ENCODE results near the gene ZC3H12C. TPM values are rescaled to one million over a fixed set of nuclear protein-coding genes. Genes with fewer than 3 reads are reported as not detected.

The ZC3H12C gene
- total RNA-seq, 4 donors from 2014 or later = 5.5 to 10.1 (median 7.8) TPM

- H3K9me3 ChIP-seq = no peaks in the 10 kb centered on the region
- WGBS, 2 donors = 93 to 94% methylated on average over 24 to 27 of the region's 28 CpGs
- no peaks in the 10 kb centered on the region for H3K4me1 ChIP-seq
- no peak for TF ChIP-seq CTCF (IDR thresholded peaks at IDR 0.05)
- no peak for TF ChIP-seq POLR2A (IDR thresholded peaks at IDR 0.05)
- H3K4me3 ChIP-seq = no peak overlapping the region
- intact Hi-C loops (cut with DNase I) = no loop called here
- H3K27me3 ChIP-seq = no peaks in the 10 kb centered on the region
- no peak overlapping the region for H3K27ac ChIP-seq
- DNase-seq = no peak
- peaks cover 5 to 36% (median 7%) of the 10 kb centered on the region in 3 donors for H3K36me3 ChIP-seq
Measured at GRCh38 chr11:110165039-110165925, 72.1 kb downstream of the ZC3H12C start.

- TF ChIP-seq CTCF (IDR thresholded peaks at IDR 0.05) = no peak
- no peak for TF ChIP-seq POLR2A (IDR thresholded peaks at IDR 0.05)
- no peaks in the 10 kb centered on the region for H3K4me1 ChIP-seq
- no peak overlapping the region for H3K27ac ChIP-seq
- no peaks in the 10 kb centered on the region for H3K27me3 ChIP-seq
- intact Hi-C loops (cut with DNase I) = no loop called here
- WGBS, 2 donors = 81 to 89% methylated on average over 5 of the region's 5 CpGs
- H3K36me3 ChIP-seq = peaks cover 5 to 24% (median 7%) of the 10 kb centered on the region in 3 donors
- no peaks in the 10 kb centered on the region for H3K9me3 ChIP-seq
- H3K4me3 ChIP-seq = no peak overlapping the region
- DNase-seq = no peak
Measured at GRCh38 chr11:110168033-110168803, 75.0 kb downstream of the ZC3H12C start.

DNA sequence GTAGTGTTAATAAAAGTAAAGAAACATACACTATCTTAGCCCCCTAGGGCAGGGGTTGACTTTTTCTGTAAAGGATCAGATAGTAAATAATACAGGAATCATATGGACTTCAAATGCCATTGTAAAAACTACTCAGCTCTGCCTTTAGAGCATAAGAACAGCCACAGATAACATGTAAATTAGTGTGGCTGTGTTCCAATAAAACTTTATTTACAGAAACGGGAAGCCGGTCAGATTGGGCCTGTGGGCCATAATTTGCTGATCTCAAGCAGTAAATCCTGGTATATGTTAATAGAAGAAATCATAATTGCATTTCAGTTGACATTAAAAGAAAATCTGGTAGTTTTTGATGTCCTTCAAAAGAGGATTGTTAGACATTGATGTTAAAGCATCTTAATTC, 76.5 kb downstream of the ZC3H12C start:
- 59 to 73% methylated on average over 2 of the region's 2 CpGs for WGBS, 2 donors
- DNase-seq = no peak
- H3K27me3 ChIP-seq = no peaks in the 10 kb centered on the region
- intact Hi-C loops (cut with DNase I) = no loop called here
- H3K4me3 ChIP-seq = no peak overlapping the region
- peaks cover 0 to 14% (median 3%) of the 10 kb centered on the region in 3 donors for H3K36me3 ChIP-seq
- no peaks in the 10 kb centered on the region for H3K9me3 ChIP-seq
- H3K4me1 ChIP-seq = peaks cover 0 to 9% (median 0%) of the 10 kb centered on the region in 3 donors
- H3K27ac ChIP-seq = no peak overlapping the region
- TF ChIP-seq CTCF (IDR thresholded peaks at IDR 0.05) (no peak), POLR2A (IDR thresholded peaks at IDR 0.05) (no peak)

DNA sequence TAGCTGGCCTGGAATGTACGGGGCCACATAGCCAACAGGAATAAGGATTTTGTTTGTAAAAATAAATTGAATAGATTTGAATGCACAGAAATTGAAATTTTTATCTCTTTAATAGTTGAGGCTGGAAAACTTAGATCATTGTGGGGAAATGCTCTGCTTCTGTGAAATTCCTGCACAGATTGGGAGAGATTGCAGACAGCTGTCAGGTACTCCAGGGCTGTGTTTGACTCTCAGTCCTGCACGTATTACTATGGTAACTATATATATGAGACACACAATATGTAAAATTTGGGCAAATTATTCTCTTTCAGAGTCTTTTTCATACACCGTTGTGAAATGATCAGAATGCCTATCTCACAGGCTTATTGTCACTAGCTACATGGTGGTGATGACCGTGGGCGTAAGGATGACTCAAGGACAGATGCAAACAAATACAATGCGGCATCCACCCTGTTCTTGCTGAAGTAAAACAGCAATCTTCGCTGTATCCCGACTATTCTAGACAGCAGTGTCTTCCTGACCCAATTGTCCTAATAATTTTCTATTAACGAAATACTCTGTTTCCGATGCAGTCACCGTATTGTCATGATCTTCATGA, 79.4 kb downstream of the ZC3H12C start:
- Histone ChIP-seq H3K4me1 (peaks cover 0 to 9% (median 0%) of the 10 kb centered on the region in 3 donors), H3K27me3 (no peaks in the 10 kb centered on the region), H3K36me3 (no peaks in the 10 kb centered on the region), H3K9me3 (no peaks in the 10 kb centered on the region), H3K4me3 (no peak overlapping the region), H3K27ac (no peak overlapping the region)
- intact Hi-C loops (cut with DNase I) = no loop called here
- 89% methylated on average over 11 of the region's 11 CpGs for WGBS, 2 donors
- TF ChIP-seq POLR2A (IDR thresholded peaks at IDR 0.05) = no peak
- TF ChIP-seq CTCF (IDR thresholded peaks at IDR 0.05) = no peak
- DNase-seq = no peak

Data from esophagus squamous epithelium (tissue), 5 donors.